NCI-H2227 (cell line): ENCODE measurements around the gene LYST.
A peak's percentile ranks its signal among the peaks of the same experiment; 100 is the strongest.
"Not testable (repeated sequence)": the region's sequence is repeated elsewhere in the genome, so short reads cannot be mapped to it uniquely, and the experiment has no call there.

Source experiments
- DNase-seq: peaks from one replicate; lab custom pipeline; 2025; ENCODE audit not compliant: unreplicated experiment; lab: John Stamatoyannopoulos, UW

Gene LYST

GRCh38 chr1:235775246-235775860 lies 91.4 kb downstream of the LYST start:
- no peak for DNase-seq

DNA sequence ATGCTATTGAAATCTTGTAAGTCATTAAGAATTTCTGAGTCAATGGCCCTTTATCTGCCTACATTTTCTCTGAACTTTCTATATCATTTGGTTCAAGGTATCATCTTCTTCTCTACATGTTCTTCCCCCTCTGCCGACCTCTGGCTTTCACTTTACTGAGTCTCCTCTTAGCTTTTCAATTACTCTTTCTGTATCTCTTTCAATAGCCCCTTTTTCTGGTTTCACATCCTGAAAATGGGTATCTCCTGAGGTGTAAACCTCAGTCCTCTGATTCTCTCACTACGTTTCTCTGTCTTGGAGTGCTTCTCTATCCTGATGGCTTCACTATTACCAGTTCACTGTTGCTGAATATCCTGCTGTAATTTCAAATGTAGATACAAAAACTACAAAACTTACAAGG lies 98.9 kb downstream of the LYST start:
- no peak for DNase-seq

GRCh38 chr1:235766794-235767285 lies 99.9 kb downstream of the LYST start:
- DNase-seq, result no peak

DNA sequence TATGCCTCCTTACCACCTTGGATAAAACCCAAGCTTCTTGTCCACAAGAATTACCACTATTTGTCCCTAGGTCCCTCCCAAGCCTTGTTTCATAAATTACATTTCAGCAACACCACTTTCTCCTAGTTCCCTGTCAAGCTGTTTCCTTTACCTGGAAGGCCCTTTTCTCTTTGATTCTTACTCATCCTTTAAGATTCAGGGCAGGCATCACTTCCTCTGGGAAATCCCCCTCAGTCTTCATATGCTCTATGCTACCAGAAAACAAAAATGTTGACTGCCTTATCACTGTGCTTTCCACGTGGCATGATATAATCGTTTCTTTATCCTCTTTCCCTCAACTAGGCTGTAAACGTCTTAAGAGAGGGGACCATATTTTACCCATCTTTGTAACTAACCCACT lies 102.7 kb downstream of the LYST start:
- DNase-seq, result no peak

DNA sequence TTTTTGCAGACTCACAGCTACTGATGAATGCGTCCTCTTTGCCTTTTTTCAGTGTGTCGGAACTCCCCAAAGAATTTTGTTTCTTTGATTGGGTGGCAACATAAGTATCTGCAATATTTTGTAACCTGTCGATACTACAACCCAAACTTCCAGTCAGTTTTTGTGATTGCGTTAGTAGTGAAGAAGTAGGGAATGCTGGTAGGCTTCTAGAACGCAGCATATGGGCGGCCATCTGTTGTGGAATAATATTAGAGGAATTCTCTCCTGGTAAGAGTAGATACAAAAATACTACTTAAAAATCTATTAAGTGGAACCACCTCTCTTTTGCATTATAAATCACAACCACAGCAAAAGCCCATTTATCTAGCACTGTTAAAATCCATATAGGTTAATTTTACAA lies 107.4 kb downstream of the LYST start:
- DNase-seq, result no peak

GRCh38 chr1:235758931-235759330 lies 107.8 kb downstream of the LYST start:
- DNase-seq, result peak; percentile 34

- DNase-seq, result no peak
These were observed 109.1 kb downstream of the LYST start for GRCh38 chr1:235757587-235758096.

- not testable (repeated sequence) for DNase-seq
These were observed 112.5 kb downstream of the LYST start for GRCh38 chr1:235754186-235754585.

GRCh38 chr1:235749755-235750300 lies 116.9 kb downstream of the LYST start:
- no peak for DNase-seq

DNA sequence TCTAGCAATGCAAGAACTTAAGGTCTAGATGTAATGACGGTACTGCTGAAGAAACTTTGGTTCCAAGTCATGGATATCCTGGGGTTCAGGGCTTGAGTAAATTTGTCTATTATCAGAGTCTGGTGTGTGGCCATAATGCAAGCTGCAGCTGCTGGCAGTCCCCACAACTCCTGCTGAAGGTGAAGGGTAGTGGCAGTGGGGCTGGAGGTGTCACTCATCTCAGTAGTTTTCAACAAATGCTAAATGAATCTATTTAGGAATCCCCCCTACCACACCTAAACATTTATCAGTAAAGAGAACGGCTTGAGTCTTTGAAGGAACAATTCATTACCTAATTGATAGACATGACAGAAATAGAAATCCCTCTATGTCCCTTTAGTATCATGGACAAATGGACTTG lies 118.0 kb downstream of the LYST start:
- no peak for DNase-seq

- DNase-seq, result no peak
These were observed 120.5 kb downstream of the LYST start for GRCh38 chr1:235746245-235746644.

DNA sequence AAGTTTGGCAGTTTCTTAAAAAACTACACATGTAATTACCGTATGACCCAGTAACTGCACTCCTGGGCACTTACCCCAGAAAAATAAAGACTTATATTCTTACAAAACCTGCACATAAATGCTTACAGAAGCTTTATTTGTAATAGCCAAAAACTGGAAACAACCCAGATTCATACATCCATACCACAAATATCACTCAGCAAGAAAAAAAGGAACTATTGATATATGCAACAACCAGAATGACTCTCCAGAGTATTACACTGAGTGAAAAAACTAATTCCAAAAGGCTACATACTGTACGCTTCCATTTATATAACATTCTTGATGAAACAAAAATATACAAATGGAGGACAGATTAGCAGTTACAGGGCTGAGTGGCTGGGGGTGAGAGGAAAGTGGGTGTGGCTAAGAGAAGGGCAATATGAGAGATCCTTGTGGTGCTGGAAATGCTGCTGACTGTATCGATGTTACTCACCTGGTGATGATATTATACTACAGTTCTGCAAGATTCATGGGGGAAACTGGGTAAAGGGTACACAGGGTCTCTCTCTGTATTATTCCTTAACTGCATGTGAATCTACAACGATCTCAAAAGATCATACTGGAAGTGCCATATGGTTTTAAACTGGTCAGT lies 121.1 kb downstream of the LYST start:
- no peak for DNase-seq

DNA sequence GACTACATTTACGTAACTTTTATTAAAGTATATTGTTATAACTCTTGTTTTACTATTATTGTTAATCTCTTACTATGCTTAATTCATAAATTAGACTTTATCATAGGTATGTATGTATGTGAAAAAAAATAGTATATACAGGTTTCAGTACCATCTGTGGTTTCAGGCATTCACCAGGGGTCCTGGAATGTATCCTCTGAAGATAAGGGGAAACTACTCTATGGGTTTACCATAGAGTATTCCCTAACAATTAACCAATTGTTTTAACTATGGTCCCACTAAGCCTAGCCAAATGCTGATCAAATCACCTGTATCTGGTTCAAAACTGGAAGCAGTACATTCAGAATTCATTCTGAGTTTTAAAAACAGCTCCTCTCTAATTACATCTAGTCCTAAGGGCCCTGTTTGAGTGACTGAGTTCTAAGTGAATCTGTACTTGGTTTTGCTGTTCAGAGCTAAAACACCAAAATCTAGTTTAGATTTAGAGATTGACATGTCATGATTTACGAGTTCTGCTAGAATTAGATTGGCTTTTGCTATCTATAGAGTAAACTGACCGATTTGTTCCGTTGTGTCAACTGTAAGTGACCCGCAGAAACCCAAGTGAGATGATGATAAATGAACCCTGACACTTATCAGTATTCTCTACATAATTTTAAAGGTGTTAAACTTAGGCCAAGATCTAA lies 123.6 kb downstream of the LYST start:
- no peak for DNase-seq

GRCh38 chr1:235741294-235741693 lies 125.4 kb downstream of the LYST start:
- DNase-seq, result no peak

GRCh38 chr1:235739631-235740030 lies 127.1 kb downstream of the LYST start:
- no peak for DNase-seq

GRCh38 chr1:235739124-235739523 lies 127.6 kb downstream of the LYST start:
- no peak for DNase-seq

GRCh38 chr1:235737751-235738150 lies 129.0 kb downstream of the LYST start:
- no peak for DNase-seq

GRCh38 chr1:235736263-235736662 lies 130.4 kb downstream of the LYST start:
- DNase-seq, result no peak

- DNase-seq, result no peak
These were observed 131.1 kb downstream of the LYST start for GRCh38 chr1:235735621-235736020.

DNA sequence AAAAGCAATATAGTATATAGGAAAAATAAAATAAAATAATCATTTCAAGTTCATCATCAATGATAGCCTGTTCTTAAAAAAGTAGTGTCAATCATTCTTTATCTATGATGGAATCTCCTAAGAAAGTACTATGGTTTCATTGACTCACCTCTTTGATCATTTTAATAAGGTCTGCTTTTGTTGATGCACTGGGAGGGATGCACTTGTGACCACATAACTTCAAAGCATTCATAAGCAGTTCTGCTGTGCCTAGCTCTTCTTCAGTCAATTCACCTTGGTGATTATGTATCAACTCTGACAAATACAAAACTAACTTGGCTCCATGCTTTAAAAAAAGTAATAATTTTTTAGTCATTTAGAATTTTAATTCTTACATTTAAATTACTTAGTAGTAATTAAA lies 132.4 kb downstream of the LYST start:
- no peak for DNase-seq

- DNase-seq, result no peak
These were observed 136.7 kb downstream of the LYST start for GRCh38 chr1:235730007-235730406.

GRCh38 chr1:235726557-235726956 lies 140.1 kb downstream of the LYST start:
- no peak for DNase-seq
